K562 (cell line): Measurements from ENCODE around the gene GATC. TPM values are rescaled to one million over a fixed set of nuclear protein-coding genes. Genes with fewer than 3 reads are reported as not detected.

ENCODE experiments used
- BCOR ChIP-seq: fragments of 450-650 bp; IDR thresholded peaks from 2 replicates; pipeline ENCODE4 v1.6.1; 2016
- CREB3L1 ChIP-seq: fragments of 450-650 bp; IDR thresholded peaks from 2 replicates; pipeline ENCODE4 v1.6.1; 2014; ENCODE audit warnings: low read depth, mild to moderate bottlenecking, moderate library complexity, borderline replicate concordance
- CREB5 ChIP-seq: fragments of 250-450 bp; sonication (Bioruptor Pico); IDR thresholded peaks from 2 replicates; pipeline ENCODE4 v1.5.0; 2020; ENCODE audit warnings: mild to moderate bottlenecking
- ETV6 ChIP-seq, 3 experiments: fragments of 150-350 bp in 1 of 3; sonication (generic) in 1 of 3; formaldehyde crosslinking in 1 of 3; IDR thresholded peaks; 2 replicates each; pipeline versions ENCODE4 v1.6.1 to v1.8.0; 2014 to 2022; ENCODE audit warnings: borderline replicate concordance in 2 of 3, low read depth in 2 of 3, antibody characterized with exemption in 1 of 3, low read length in 1 of 3, mild to moderate bottlenecking in 1 of 3, missing genetic modification reagents in 1 of 3
- EWSR1 ChIP-seq: fragments of 450-650 bp; IDR thresholded peaks from 2 replicates; pipeline ENCODE4 v1.6.1; 2018; ENCODE audit warnings: borderline replicate concordance, mild to moderate bottlenecking, low read depth, moderate library complexity; ENCODE audit not compliant: partially characterized antibody
- GABPB1 ChIP-seq: sonication (generic); formaldehyde crosslinking; IDR thresholded peaks from 2 replicates; pipeline ENCODE4 v1.8.0; 2022; ENCODE audit warnings: mild to moderate bottlenecking, missing genetic modification reagents
- GATAD2B ChIP-seq: fragments of 450-650 bp; IDR thresholded peaks from 2 replicates; pipeline ENCODE4 v1.6.1; 2017; ENCODE audit warnings: mild to moderate bottlenecking, borderline replicate concordance
- HNRNPUL1 ChIP-seq: fragments of 200-400 bp; formaldehyde crosslinking; IDR thresholded peaks from 2 replicates; pipeline ENCODE4 v1.6.1; 2017; ENCODE audit warnings: low read length
- MAX ChIP-seq: sonication (generic); formaldehyde crosslinking; IDR thresholded peaks from 2 replicates; pipeline ENCODE4 v1.9.0; 2022; ENCODE audit warnings: mild to moderate bottlenecking, missing genetic modification reagents
- NCOA1 ChIP-seq: fragments of 450-650 bp; IDR thresholded peaks from 2 replicates; pipeline ENCODE4 v1.6.1; 2016; ENCODE audit warnings: low read depth
- PHF20 ChIP-seq: fragments of 450-650 bp; IDR thresholded peaks from 2 replicates; pipeline ENCODE4 v1.6.1; 2018; ENCODE audit not compliant: partially characterized antibody
- RB1 ChIP-seq: fragments of 450-650 bp; IDR thresholded peaks from 2 replicates; pipeline ENCODE4 v1.6.1; 2017; ENCODE audit warnings: low read depth, mild to moderate bottlenecking
- RBM39 ChIP-seq: fragments of 200-400 bp; formaldehyde crosslinking; optimal IDR thresholded peaks from 2 replicates; pipeline ENCODE3; 2018; ENCODE audit warnings: low read depth, low read length
- TAF1 ChIP-seq: IDR thresholded peaks from 2 replicates; pipeline ENCODE4 v1.6.1; 2011; ENCODE audit warnings: mild to moderate bottlenecking, low read length, moderate library complexity; ENCODE audit not compliant: insufficient read depth, control insufficient read depth, severe bottlenecking; ENCODE audit errors: extremely low read depth
- U2AF1 ChIP-seq: fragments of 200-400 bp; formaldehyde crosslinking; optimal IDR thresholded peaks from 2 replicates; pipeline ENCODE3; 2017; ENCODE audit warnings: mild to moderate bottlenecking, low read depth, low read length, moderate library complexity
- ZNF280A ChIP-seq: fragments of 450-650 bp; IDR thresholded peaks from 2 replicates; pipeline ENCODE4 v1.6.1; 2018; ENCODE audit warnings: mild to moderate bottlenecking, low read depth; ENCODE audit not compliant: partially characterized antibody
- ZNF589 ChIP-seq: fragments of 200-800 bp; sonication (Bioruptor generic); IDR thresholded peaks from 2 replicates; pipeline ENCODE4 v1.6.1; 2016; ENCODE audit warnings: low read depth, missing genetic modification characterization, missing compliant biosample characterization
- ZNF592 ChIP-seq: fragments of 450-650 bp; IDR thresholded peaks from 2 replicates; pipeline ENCODE4 v1.6.1; 2017; ENCODE audit warnings: antibody characterized with exemption, mild to moderate bottlenecking
- polyA plus RNA-seq, 8 experiments: library from polyadenylated mRNA; depleted of rRNA in 4 of 8; stranded (reverse) in 5 of 8; unstranded in 3 of 8; fragments of >200 nt; fragmentation: Nextera tagmentation in 2 of 8; fragmentation: Illumina TruSeq in 1 of 8; extraction: Ambion mirVana in 2 of 8; extraction: Trizol in 1 of 8; gene quantifications; 2 replicates each; pipeline versions ENCODE4 v1.2.1 to v1.2.3, GENCODE V29; 2011 to 2014; ENCODE audit warnings: inconsistent platforms in 1 of 8, missing spikeins in 1 of 8
- total RNA-seq, 7 experiments: library from RNA; depleted of rRNA in 6 of 7; stranded (reverse); fragments of >200 nt in 6 of 7; fragmentation: Illumina TruSeq in 2 of 7; extraction: Trizol in 2 of 7; gene quantifications; 2 replicates each; pipeline versions ENCODE4 v1.2.1 to v1.2.3, GENCODE V29; 2011 to 2021; ENCODE audit warnings: low replicate concordance in 1 of 7

Gene GATC
- total and polyA plus RNA-seq, 9 of the 15 experiments (the other 6 are each of a cell fraction or from before 2014, with no cell fraction given) = 5.8 to 52.6 (median 28.2) TPM

GRCh38 chr12:120469450-120470149 is 23.4 kb downstream of the GATC start, which contains the start of gene SRSF9 (continued):
- TF ChIP-seq ZNF592 (peak; percentile 86), BCOR (peak; percentile 83; the same call in 1 of the 2 replicates), MAX (CRISPR knock-in tag) (peak; percentile 68), EWSR1 (no peak), RBM39 (no peak), GATAD2B (peak; percentile 81), PHF20 (peak; percentile 53), CREB3L1 (peak; percentile 63), ZNF589 (CRISPR knock-in tag) (0 out of 2 replicates have a peak, but pooled peaks have one; percentile 32), GABPB1 (CRISPR knock-in tag) (peak; percentile 72), CREB5 (CRISPR knock-in tag) (no peak), ZNF280A (no peak), ETV6 (IDR thresholded peaks at IDR 0.05; ENCODE audit: borderline replicate concordance in 1 of 2, low read depth in 2 of 2, low read length in 1 of 2) (0 out of 4 replicates have a peak, but pooled peaks of 1 of the 2 experiments have one; percentile 50), ETV6 (CRISPR knock-in tag; IDR thresholded peaks at IDR 0.05; ENCODE audit: borderline replicate concordance) (no peak), TAF1 (peak; percentile 80), RB1 (peak; percentile 90), U2AF1 (peak; percentile 70), HNRNPUL1 (no peak), NCOA1 (no peak)
